Duodenal mucosa (tissue), 2 donors: ENCODE results near the gene ZIC4.

Source experiments
- H3K27ac ChIP-seq: one replicate; pipeline ENCODE4 v1.7.0; 2013; ENCODE audit warnings: low read depth, low read length
- H3K27me3 ChIP-seq, 2 donors: one replicate each; pipeline ENCODE4 v1.7.0; 2013; ENCODE audit warnings: low read length in 2 of 2, control low read depth in 1 of 2; ENCODE audit not compliant: insufficient read depth in 2 of 2, control insufficient read depth in 1 of 2
- H3K36me3 ChIP-seq, 2 donors: one replicate each; pipeline ENCODE4 v1.7.0; 2013; ENCODE audit warnings: low read length in 2 of 2, control low read depth in 1 of 2; ENCODE audit not compliant: insufficient read depth in 2 of 2, control insufficient read depth in 1 of 2
- H3K4me1 ChIP-seq, 2 donors: one replicate each; pipeline ENCODE4 v1.7.0; 2013; ENCODE audit warnings: low read length in 2 of 2, control low read depth in 1 of 2; ENCODE audit not compliant: insufficient read depth in 2 of 2, control insufficient read depth in 1 of 2
- H3K4me3 ChIP-seq, 2 donors: one replicate each; pipeline ENCODE4 v1.7.0; 2013; ENCODE audit warnings: low read length in 2 of 2, low read depth in 1 of 2
- H3K9ac ChIP-seq, 2 donors: one replicate each; pipeline ENCODE4 v1.7.0; 2013; ENCODE audit warnings: low read length in 2 of 2, low read depth in 1 of 2
- H3K9me3 ChIP-seq, 2 donors: one replicate each; pipeline ENCODE4 v1.7.0; 2013; ENCODE audit warnings: low read length in 2 of 2, control low read depth in 1 of 2; ENCODE audit not compliant: control insufficient read depth in 1 of 2

The ZIC4 gene

DNA sequence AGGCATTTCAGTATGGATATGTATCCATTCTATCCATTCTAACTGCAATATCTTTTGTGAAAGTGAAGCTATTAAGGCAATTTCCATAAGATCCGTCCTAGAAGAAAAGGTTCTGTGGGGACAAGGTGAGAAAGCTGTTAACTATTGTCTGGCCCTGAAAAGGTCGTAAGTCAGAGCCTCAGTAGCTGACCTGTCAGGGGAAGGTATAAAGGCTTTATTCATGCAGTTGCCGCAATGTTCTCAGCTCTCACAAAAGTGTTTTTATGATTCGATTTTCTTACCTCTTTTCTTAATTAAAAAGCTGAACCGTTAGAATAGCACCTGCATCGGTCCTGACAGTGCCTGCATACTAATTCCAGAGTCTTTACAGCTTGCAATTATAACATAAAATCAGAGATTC is 24.7 kb downstream of the ZIC4 start:
- Histone ChIP-seq H3K9ac (no peak overlapping the region), H3K4me1 (no peaks in the 10 kb centered on the region), H3K4me3 (no peak overlapping the region), H3K9me3 (no peaks in the 10 kb centered on the region), H3K27ac (no peak overlapping the region), H3K27me3 (peaks cover 56 to 91% of the 10 kb centered on the region in 2 donors), H3K36me3 (no peaks in the 10 kb centered on the region)

DNA sequence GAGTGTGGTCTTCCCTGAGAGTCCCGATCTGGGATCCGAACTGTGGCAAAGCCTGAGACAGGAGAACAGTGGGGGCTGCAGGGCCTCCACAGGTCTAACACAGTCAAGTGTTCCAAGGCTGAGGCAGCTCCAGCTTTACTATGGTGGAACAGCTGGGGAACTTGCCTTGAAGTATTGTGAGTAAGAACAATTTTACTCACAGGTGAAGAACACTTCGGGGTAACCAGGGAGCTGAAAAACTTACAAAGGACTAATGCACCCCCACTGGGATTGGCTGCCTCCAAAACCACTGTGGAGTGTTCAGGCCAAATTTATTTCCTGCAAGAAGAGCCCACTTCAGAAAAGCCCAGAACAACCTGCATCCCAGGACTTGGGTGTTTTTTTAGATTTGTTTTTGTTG is 25.4 kb downstream of the ZIC4 start:
- Histone ChIP-seq H3K9me3 (no peaks in the 10 kb centered on the region), H3K4me1 (no peaks in the 10 kb centered on the region), H3K27ac (no peak overlapping the region), H3K9ac (no peak overlapping the region), H3K27me3 (peaks cover 56 to 87% of the 10 kb centered on the region in 2 donors), H3K4me3 (no peak overlapping the region), H3K36me3 (no peaks in the 10 kb centered on the region)

DNA sequence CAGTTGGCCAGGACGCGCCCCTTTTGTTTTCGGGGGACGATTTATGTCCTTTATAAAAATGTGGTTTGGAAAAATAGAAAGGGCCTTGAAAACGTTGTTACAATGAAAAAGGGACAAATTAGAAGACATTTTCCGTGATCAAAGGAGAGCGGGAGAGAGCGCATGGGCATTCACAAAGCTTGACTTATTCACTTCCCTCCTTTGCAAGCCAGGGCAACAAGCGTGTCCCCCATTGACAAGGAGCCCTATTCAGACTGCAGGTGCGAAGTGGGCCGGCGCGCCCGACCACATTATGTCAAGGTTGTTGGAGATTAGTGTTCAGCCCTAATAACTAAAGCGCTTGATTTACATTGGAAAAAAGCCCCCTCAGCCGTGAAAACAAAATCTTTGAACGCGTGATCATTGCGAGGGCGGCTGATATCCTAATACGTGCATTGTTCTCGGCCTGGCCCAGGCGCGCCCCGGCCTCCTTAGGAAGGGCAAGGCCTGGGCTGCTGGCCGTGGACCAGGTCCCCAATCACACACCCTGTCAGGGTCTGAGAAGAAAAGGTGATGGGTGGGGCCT is 25.9 kb downstream of the ZIC4 start:
- no peak overlapping the region for H3K4me3 ChIP-seq
- peaks cover 53 to 88% of the 10 kb centered on the region in 2 donors for H3K27me3 ChIP-seq
- no peaks in the 10 kb centered on the region for H3K9me3 ChIP-seq
- H3K9ac ChIP-seq, result no peak overlapping the region
- no peak overlapping the region for H3K27ac ChIP-seq
- no peaks in the 10 kb centered on the region for H3K36me3 ChIP-seq
- no peaks in the 10 kb centered on the region for H3K4me1 ChIP-seq

DNA sequence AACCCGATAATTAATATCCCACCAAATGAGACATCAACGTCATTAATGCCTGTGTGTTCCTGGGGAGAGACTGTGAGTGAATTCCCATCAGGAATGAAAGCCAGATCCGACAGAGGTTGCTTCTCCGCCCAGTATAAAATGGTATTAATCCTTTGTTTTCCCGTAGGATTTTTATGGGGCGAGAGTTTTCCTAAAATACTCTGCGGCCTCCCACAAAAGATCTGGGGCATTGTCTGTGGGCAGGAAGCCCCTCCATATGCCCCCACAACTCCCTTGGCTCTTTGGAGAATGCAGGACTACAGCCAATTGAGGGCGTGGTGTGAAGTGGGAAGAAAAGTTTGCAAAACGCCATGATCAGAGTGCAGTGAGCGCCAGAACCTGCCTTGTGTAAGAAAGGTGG is 26.7 kb downstream of the ZIC4 start:
- H3K4me1 ChIP-seq, result no peaks in the 10 kb centered on the region
- no peak overlapping the region for H3K4me3 ChIP-seq
- no peak overlapping the region for H3K27ac ChIP-seq
- H3K36me3 ChIP-seq, result no peaks in the 10 kb centered on the region
- H3K9me3 ChIP-seq, result no peaks in the 10 kb centered on the region
- H3K27me3 ChIP-seq, result peaks cover 49 to 89% of the 10 kb centered on the region in 2 donors
- no peak overlapping the region for H3K9ac ChIP-seq

DNA sequence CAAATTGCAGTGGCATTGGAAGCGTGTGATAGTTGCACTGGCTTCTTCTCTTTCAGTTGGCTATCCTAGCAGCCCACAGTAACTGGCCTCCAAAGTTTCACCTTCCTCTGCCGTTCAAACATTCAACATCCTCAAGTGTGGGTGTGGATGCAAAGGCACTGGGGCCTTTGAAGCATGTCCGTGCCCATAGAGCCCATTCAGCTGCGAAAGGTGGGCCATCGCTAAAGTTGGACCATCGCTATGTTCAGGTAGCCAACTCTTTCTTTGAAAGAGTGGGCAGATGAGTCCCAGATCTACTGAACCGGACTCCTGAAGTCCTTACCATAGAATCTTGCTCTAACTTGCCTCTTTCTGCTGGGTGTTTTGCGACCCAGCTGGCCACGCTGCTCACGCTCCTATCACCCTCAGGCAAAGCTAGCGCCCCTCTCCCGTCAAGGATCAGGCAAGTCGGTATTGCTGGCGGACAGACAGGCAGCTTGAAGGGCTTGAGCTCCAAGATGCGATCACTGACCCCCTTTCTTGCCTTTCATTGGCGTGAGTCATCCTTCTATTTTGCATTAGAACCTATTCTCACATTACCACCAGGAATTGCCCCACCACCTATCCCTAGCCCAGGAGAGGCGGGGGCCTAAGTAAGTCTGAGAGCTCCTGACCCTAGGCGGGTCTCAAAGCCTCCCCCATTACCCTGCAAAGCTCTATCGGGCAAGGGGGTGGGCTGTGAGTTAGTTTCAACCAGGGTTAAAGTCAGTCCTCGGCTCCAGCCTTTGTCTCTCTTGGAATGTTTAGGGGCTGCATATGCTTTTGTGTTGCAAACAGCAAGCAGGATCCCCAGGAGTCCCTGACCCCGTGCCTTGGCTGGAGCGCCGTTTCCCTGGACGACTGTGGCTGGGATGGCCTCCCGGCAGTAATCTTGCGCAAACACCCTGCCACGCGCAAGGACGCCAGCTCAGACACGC is 28.7 kb downstream of the ZIC4 start:
- Histone ChIP-seq H3K4me3 (no peak overlapping the region), H3K36me3 (no peaks in the 10 kb centered on the region), H3K9ac (no peak overlapping the region), H3K4me1 (no peaks in the 10 kb centered on the region), H3K9me3 (no peaks in the 10 kb centered on the region), H3K27ac (no peak overlapping the region), H3K27me3 (peaks cover 52 to 83% of the 10 kb centered on the region in 2 donors)

DNA sequence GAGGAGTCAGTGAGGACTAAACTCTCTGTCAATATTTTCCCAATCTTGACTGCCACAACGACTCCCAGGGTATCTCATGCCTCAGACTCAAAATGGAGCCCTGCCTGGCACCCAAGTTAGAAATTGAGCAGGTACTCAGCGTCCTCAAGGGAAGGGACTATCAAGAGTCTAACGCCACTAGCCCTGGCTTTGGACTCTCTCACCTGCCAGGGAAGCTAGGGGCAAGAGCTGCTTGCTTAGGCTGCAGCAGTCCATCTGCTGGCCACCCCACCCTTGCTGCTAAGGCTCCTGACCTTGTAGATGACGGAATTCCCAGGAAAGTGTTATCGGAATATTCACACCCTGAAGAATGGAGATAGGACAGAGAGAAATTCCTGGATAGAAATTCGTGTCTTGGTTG is 33.0 kb downstream of the ZIC4 start:
- H3K4me3 ChIP-seq, result no peak overlapping the region

DNA sequence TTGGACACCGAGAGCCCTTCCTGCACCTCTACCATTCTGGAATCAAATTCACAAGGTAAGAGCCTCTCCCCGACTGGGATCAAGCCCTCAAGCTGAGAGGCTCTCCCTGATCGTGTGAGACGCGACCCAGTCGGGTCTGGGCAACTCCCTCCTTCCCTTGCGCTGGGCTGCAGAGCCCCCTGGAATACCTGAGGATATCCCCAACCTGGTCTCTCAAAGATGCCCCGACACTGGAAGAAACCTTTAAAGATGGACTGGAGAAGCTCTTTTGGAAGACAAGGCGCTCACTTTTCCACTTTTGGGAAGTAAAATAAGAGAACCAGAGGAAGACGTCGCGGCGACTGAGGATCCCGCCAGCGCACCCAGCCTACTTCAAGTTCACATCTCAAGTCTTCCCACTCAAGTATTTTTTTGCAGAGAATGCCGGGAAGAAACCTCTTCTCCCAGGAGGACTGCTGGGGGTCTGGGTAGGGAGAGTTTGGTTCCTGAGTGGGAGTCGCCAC is 33.8 kb downstream of the ZIC4 start:
- no peak overlapping the region for H3K27ac ChIP-seq
- no peak overlapping the region for H3K9ac ChIP-seq
- no peaks in the 10 kb centered on the region for H3K36me3 ChIP-seq
- peaks cover 68 to 83% of the 10 kb centered on the region in 2 donors for H3K27me3 ChIP-seq
- no peaks in the 10 kb centered on the region for H3K4me1 ChIP-seq
- no peak overlapping the region for H3K4me3 ChIP-seq
- H3K9me3 ChIP-seq, result no peaks in the 10 kb centered on the region

More for the DNA sequence above, 33.0 kb downstream of the ZIC4 start:
- Histone ChIP-seq H3K9me3 (no peaks in the 10 kb centered on the region), H3K4me1 (no peaks in the 10 kb centered on the region), H3K27ac (no peak overlapping the region), H3K9ac (no peak overlapping the region), H3K36me3 (no peaks in the 10 kb centered on the region), H3K27me3 (peaks cover 67 to 83% of the 10 kb centered on the region in 2 donors)

DNA sequence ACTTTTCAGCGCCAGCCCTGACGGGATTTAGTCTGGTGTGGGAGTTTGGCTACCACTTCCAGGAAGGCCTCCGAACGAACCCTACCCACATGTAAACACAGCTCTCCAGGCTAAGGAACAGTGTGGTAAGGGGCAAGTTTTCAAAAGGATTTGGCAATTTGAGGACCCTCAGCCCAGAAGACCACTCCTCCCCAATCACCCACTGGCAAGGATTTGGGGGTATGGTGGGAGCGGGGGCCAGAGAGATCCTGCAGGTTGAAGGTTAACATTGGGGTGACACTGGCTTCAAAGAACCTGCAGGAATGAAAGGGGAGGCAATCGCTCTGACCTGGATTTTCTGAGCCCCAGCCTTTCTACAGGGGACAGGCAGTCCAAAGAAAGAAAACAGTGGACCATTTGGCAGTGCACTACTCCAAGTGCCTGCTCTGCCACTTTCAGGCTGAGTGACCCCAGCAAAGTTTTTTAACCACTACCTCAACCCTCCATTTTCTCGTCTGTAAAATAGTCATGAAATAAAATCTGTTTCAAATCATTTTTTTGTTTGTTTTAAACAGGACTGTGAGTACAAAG is 34.5 kb downstream of the ZIC4 start:
- no peak overlapping the region for H3K27ac ChIP-seq
- no peaks in the 10 kb centered on the region for H3K4me1 ChIP-seq
- no peak overlapping the region for H3K9ac ChIP-seq
- H3K9me3 ChIP-seq, result no peaks in the 10 kb centered on the region
- H3K27me3 ChIP-seq, result peaks cover 68 to 79% of the 10 kb centered on the region in 2 donors
- no peaks in the 10 kb centered on the region for H3K36me3 ChIP-seq
- no peak overlapping the region for H3K4me3 ChIP-seq

DNA sequence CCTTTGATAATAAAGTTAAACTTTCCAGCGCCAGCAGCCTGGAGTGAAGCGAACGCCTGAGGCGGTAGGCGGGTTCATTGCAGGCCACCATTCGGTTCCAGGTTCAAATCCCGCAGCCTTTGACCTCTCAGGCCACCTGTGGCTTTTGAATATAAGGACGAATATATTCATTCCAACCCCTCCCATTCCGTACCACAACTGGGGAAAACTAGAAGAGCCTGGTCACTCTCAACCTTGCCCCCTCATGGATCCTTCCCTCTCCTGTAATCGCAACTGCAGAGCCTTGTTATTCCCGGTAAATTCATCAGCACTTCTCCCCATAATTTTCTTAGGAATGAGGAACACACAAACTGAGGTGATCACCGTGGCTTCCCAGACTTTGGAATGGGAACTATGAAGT is 35.2 kb downstream of the ZIC4 start:
- no peak overlapping the region for H3K4me3 ChIP-seq
- no peak overlapping the region for H3K9ac ChIP-seq
- no peaks in the 10 kb centered on the region for H3K9me3 ChIP-seq
- no peaks in the 10 kb centered on the region for H3K36me3 ChIP-seq
- H3K4me1 ChIP-seq, result no peaks in the 10 kb centered on the region
- H3K27me3 ChIP-seq, result peaks cover 68 to 81% of the 10 kb centered on the region in 2 donors
- no peak overlapping the region for H3K27ac ChIP-seq

DNA sequence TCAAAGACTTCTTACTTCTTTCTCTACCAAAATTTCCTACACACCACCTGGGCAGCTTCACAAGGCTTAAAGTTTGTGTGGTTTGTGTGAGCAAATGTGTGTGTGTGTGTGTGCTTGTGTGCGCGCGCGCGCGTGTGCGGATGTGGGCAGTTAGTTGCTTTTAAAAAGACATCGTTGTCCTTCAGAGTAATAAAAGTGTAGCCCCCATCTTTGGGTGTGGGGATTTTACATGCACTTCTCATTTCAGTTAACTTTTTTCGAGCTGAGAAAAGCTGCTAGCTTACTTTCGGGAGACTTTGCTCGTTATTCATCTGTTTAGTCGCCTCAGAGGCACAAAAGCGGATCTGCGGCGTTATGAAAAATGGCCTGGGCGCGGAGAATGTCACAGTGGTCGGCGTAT is 36.0 kb downstream of the ZIC4 start:
- H3K27me3 ChIP-seq, result peaks cover 70 to 73% of the 10 kb centered on the region in 2 donors
- H3K36me3 ChIP-seq, result no peaks in the 10 kb centered on the region
- H3K9me3 ChIP-seq, result no peaks in the 10 kb centered on the region
- H3K9ac ChIP-seq, result no peak overlapping the region
- no peak overlapping the region for H3K27ac ChIP-seq
- H3K4me1 ChIP-seq, result no peaks in the 10 kb centered on the region
- H3K4me3 ChIP-seq, result no peak overlapping the region
